Kidney epithelial cell (primary cell): ENCODE data around the gene GRHL3. TPM values are rescaled to one million over a fixed set of nuclear protein-coding genes. Genes with fewer than 3 reads are reported as not detected.
A peak's percentile ranks its signal among the peaks of the same experiment; 100 is the strongest.

Experiments used
- DNase-seq: peaks from one replicate; pipeline ENCODE4 v3.0.0-alpha.2; 2010; ENCODE audit warnings: low read depth
- H3K27me3 ChIP-seq: 2 replicates; pipeline ENCODE4 v1.6.0; 2011; ENCODE audit warnings: low read length; ENCODE audit not compliant: control insufficient read depth, insufficient read depth
- H3K36me3 ChIP-seq: 2 replicates; pipeline ENCODE4 v1.5.1; 2011; ENCODE audit warnings: low read length; ENCODE audit not compliant: control insufficient read depth, insufficient read depth
- H3K4me3 ChIP-seq: 2 replicates; pipeline ENCODE4 v1.5.1; 2011; ENCODE audit warnings: low read depth, mild to moderate bottlenecking, control low read depth, low read length
- CTCF ChIP-seq: IDR thresholded peaks from 2 replicates; pipeline ENCODE4 v1.5.1; 2011; ENCODE audit warnings: mild to moderate bottlenecking, moderate library complexity, low read length, control low read depth, inconsistent platforms; ENCODE audit not compliant: insufficient read depth, poor library complexity, severe bottlenecking
- total RNA-seq: library from RNA; depleted of rRNA; stranded (reverse); fragments of >200 nt; gene quantifications from 2 replicates; pipeline ENCODE4 v1.2.3, GENCODE V29; 2015

Gene GRHL3
- total RNA-seq, 1 donor from 2014 or later = 12.5 TPM

GRCh38 chr1:24381256-24381655 lies 62.1 kb downstream of the GRHL3 start:
- no peak for TF ChIP-seq CTCF
- Histone ChIP-seq H3K4me3 (no peak overlapping the region), H3K36me3 (peaks cover 1% of the 10 kb centered on the region), H3K27me3 (no peaks in the 10 kb centered on the region)
- DNase-seq = no peak

GRCh38 chr1:24382165-24382577 lies 63.0 kb downstream of the GRHL3 start:
- no peak for DNase-seq
- no peak for TF ChIP-seq CTCF
- Histone ChIP-seq H3K27me3 (no peaks in the 10 kb centered on the region), H3K4me3 (no peak overlapping the region), H3K36me3 (peaks cover 1% of the 10 kb centered on the region)

- DNase-seq = no peak
- Histone ChIP-seq H3K4me3 (no peak overlapping the region), H3K27me3 (no peaks in the 10 kb centered on the region), H3K36me3 (peaks cover 1% of the 10 kb centered on the region)
- TF ChIP-seq CTCF = no peak
Observed at GRCh38 chr1:24383381-24383940, 64.3 kb downstream of the GRHL3 start.

GRCh38 chr1:24384251-24385090 lies 65.3 kb downstream of the GRHL3 start:
- no peak for TF ChIP-seq CTCF
- Histone ChIP-seq H3K4me3 (no peak overlapping the region), H3K27me3 (no peaks in the 10 kb centered on the region), H3K36me3 (peaks cover 1% of the 10 kb centered on the region)
- DNase-seq = no peak

- DNase-seq = no peak
- no peaks in the 10 kb centered on the region for H3K27me3 ChIP-seq
- H3K36me3 ChIP-seq = peaks cover 1% of the 10 kb centered on the region
- peak; percentile 66 for TF ChIP-seq CTCF
- H3K4me3 ChIP-seq = no peak overlapping the region
Observed at GRCh38 chr1:24385160-24385940, 66.2 kb downstream of the GRHL3 start.
